ENCODE results near the gene TBX10. TPM values are rescaled to one million over a fixed set of nuclear protein-coding genes. Genes with fewer than 3 reads are reported as not detected.

Gene TBX10
- total and polyA plus RNA-seq, 2 experiments from 2014 or later, result 1.2 TPM; not detected in 1

- H3K4me3 ChIP-seq, result no peak overlapping the region
Observed at GRCh38 chr11:67635231-67635521, 4.4 kb downstream of the TBX10 start.

GRCh38 chr11:67634366-67635230, 5.0 kb downstream of the TBX10 start:
- DNase-seq (ENCODE audit: low read depth in 1 of 2, low spot score in 1 of 2), result no peak
- TF ChIP-seq, protein P1, sequence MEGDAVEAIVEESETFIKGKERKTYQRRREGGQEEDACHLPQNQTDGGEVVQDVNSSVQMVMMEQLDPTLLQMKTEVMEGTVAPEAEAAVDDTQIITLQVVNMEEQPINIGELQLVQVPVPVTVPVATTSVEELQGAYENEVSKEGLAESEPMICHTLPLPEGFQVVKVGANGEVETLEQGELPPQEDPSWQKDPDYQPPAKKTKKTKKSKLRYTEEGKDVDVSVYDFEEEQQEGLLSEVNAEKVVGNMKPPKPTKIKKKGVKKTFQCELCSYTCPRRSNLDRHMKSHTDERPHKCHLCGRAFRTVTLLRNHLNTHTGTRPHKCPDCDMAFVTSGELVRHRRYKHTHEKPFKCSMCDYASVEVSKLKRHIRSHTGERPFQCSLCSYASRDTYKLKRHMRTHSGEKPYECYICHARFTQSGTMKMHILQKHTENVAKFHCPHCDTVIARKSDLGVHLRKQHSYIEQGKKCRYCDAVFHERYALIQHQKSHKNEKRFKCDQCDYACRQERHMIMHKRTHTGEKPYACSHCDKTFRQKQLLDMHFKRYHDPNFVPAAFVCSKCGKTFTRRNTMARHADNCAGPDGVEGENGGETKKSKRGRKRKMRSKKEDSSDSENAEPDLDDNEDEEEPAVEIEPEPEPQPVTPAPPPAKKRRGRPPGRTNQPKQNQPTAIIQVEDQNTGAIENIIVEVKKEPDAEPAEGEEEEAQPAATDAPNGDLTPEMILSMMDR (IDR thresholded peaks at IDR 0.05; ENCODE audit: low read depth, low read length), result no peak
- no peaks in the 10 kb centered on the region for H3K36me3 ChIP-seq
- H3K4me3 ChIP-seq, result no peak overlapping the region
- H3K27me3 ChIP-seq, result no peaks in the 10 kb centered on the region
- H3K27ac ChIP-seq, result no peak overlapping the region
- H3K9me3 ChIP-seq (ENCODE audit: low read depth), result no peaks in the 10 kb centered on the region
- peaks cover 4% of the 10 kb centered on the region for H3K4me1 ChIP-seq (ENCODE audit: low read depth)

More at GRCh38 chr11:67635231-67635521, 4.4 kb downstream of the TBX10 start:
- Histone ChIP-seq H3K27me3 (no peaks in the 10 kb centered on the region), H3K4me1 (ENCODE audit: low read depth) (peaks cover 4% of the 10 kb centered on the region), H3K9me3 (ENCODE audit: low read depth) (no peaks in the 10 kb centered on the region), H3K27ac (no peak overlapping the region), H3K36me3 (no peaks in the 10 kb centered on the region)
- no peak for DNase-seq (ENCODE audit: low read depth in 1 of 2, low spot score in 1 of 2)
- TF ChIP-seq, protein P1 (IDR thresholded peaks at IDR 0.05; ENCODE audit: low read depth, low read length), result no peak

DNA sequence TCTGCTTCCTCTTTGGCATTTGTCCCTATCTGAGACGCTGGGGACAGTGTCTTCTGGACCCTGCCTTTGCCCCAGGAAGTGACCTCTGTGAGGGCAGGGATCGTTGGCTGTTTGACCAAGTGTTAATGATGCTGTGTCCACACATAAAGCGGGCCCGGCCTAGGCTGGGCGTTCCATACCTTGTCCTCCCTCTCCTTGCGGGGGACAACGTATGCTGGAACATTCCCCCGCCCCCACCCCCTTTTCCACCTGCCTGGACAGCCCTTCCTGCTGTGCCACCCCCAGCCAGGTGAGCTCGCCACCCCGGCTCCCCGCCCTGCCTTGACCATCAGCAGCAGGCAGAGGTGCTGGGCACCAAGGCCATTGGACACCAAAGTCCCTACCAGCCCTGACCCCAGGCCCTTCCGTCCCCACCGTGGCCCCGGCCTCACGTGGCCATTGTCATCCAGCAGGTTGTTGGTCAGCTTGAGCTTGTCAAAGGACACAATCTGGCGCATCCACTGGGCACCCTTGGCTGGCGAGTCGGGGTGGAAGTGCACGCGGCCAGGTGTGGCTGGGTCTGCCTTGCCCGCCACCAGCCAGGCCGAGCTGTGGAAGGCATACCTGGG, 5.7 kb downstream of the TBX10 start:
- TF ChIP-seq, protein P1 (IDR thresholded peaks at IDR 0.05; ENCODE audit: low read depth, low read length), result no peak
- Histone ChIP-seq H3K9me3 (ENCODE audit: low read depth) (no peaks in the 10 kb centered on the region), H3K27ac (no peak overlapping the region), H3K36me3 (no peaks in the 10 kb centered on the region), H3K4me1 (ENCODE audit: low read depth) (peaks cover 4% of the 10 kb centered on the region), H3K4me3 (no peak overlapping the region), H3K27me3 (no peaks in the 10 kb centered on the region)
- DNase-seq (ENCODE audit: low read depth in 1 of 2, low spot score in 1 of 2), result no peak

DNA sequence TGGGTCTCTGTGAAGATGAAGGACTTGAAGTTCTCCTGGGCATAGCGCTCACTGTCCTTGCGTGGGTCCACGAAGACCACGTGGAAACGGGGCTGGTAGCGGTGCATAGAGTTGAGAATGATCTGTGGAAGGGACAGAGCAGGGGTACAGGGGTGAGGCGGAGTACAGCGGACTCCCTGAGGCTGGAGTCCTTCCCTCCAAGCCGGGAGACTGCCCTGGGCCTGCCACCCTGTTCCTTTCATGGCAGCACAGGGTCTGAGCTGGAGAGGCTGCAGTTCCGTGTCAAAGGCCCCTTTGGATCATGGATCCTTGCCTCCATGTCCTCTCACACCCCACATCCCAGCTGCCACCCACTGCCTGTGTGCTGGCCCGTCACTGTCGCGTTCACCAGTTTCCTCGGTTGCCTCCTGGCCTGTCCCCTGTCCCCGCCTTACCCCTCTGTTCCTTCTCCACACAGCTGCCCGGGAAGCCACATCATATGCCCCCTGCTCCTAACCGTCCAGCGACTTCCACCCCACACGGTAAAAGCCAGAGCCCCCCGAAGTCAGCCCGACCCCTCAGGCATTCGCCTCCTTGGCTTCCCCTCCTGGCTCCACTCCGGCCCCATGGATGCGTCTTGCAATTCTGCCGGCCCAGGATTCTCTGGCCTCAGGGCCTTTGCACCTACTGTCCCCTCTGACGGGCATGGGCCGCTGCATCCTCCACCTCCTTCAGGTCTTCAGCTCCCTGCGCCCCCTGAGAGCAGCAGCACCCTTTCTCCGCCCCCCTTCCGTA, 6.4 kb downstream of the TBX10 start:
- H3K27ac ChIP-seq, result no peak overlapping the region
- H3K36me3 ChIP-seq, result no peaks in the 10 kb centered on the region
- DNase-seq (ENCODE audit: low read depth in 1 of 2, low spot score in 1 of 2), result no peak
- peaks cover 7% of the 10 kb centered on the region for H3K4me1 ChIP-seq (ENCODE audit: low read depth)
- no peak overlapping the region for H3K4me3 ChIP-seq
- no peaks in the 10 kb centered on the region for H3K9me3 ChIP-seq (ENCODE audit: low read depth)
- TF ChIP-seq, protein P1 (IDR thresholded peaks at IDR 0.05; ENCODE audit: low read depth, low read length), result no peak
- no peaks in the 10 kb centered on the region for H3K27me3 ChIP-seq

GRCh38 chr11:67632175-67632981, 7.2 kb downstream of the TBX10 start:
- no peak for DNase-seq (ENCODE audit: low read depth in 1 of 2, low spot score in 1 of 2)
- Histone ChIP-seq H3K36me3 (peaks cover 3% of the 10 kb centered on the region), H3K4me3 (no peak overlapping the region), H3K27ac (no peak overlapping the region), H3K27me3 (no peaks in the 10 kb centered on the region), H3K9me3 (ENCODE audit: low read depth) (no peaks in the 10 kb centered on the region), H3K4me1 (ENCODE audit: low read depth) (peaks cover 14% of the 10 kb centered on the region)
- TF ChIP-seq, protein P1 (IDR thresholded peaks at IDR 0.05; ENCODE audit: low read depth, low read length), result no peak

All from cardiac muscle cell (in vitro differentiated cells and primary cell).